Aorta (tissue), 5 donors: Measurements from ENCODE around the gene FAM120AOS. TPM values are rescaled to one million over a fixed set of nuclear protein-coding genes. Genes with fewer than 3 reads are reported as not detected.
"Not testable (repeated sequence)": the region's sequence is repeated elsewhere in the genome, so short reads cannot be mapped to it uniquely, and the experiment has no call there.

ENCODE experiments used
- ATAC-seq: fragments of 200-7000 bp; cut with Tn5 transposase; one replicate; pipeline ENCODE4 v1.9.1; 2022; ENCODE audit warnings: moderate library complexity; ENCODE audit not compliant: low FRiP score
- DNase-seq, 2 donors: peaks; one replicate each; pipeline ENCODE4 v3.0.0-alpha.2; 2020
- H3K27ac ChIP-seq, 2 donors: one replicate each; pipeline ENCODE4 v1.5.1; 2013; ENCODE audit warnings: low read length in 2 of 2, mild to moderate bottlenecking in 2 of 2, moderate library complexity in 2 of 2, control low read depth in 1 of 2, inconsistent platforms in 1 of 2, low read depth in 1 of 2
- H3K27me3 ChIP-seq, 2 donors: one replicate each; pipeline ENCODE4 v1.6.1; 2013; ENCODE audit warnings: control low read depth in 1 of 2, low read length in 1 of 2, mild to moderate bottlenecking in 1 of 2, moderate library complexity in 1 of 2; ENCODE audit not compliant: insufficient read depth in 2 of 2, control insufficient read depth in 1 of 2
- H3K36me3 ChIP-seq, 2 donors: one replicate each; pipeline ENCODE4 v1.6.1; 2013; ENCODE audit warnings: control low read depth in 1 of 2, low read length in 1 of 2, mild to moderate bottlenecking in 1 of 2; ENCODE audit not compliant: insufficient read depth in 2 of 2, control insufficient read depth in 1 of 2
- H3K4me1 ChIP-seq, 2 donors: one replicate each; pipeline ENCODE4 v1.6.1; 2013; ENCODE audit warnings: low read length in 2 of 2, control low read depth in 1 of 2, mild to moderate bottlenecking in 1 of 2, moderate library complexity in 1 of 2; ENCODE audit not compliant: insufficient read depth in 2 of 2, control insufficient read depth in 1 of 2
- H3K4me3 ChIP-seq, 2 donors: one replicate each; pipeline ENCODE4 v1.5.1; 2013; ENCODE audit warnings: low read length in 2 of 2, control low read depth in 1 of 2, mild to moderate bottlenecking in 1 of 2
- H3K9me3 ChIP-seq: one replicate; pipeline ENCODE4 v1.6.1; 2013; ENCODE audit warnings: mild to moderate bottlenecking, low read length; ENCODE audit not compliant: control insufficient read depth
- WGBS, 2 donors: extraction: QIAGEN DNeasy Blood & Tissue Kit; methylation state at CpG; one replicate each; pipeline ENCODE4 v1.1.7; 2013; 5-methylcytosine and 5-hydroxymethylcytosine counted together
- intact Hi-C, 2 donors: fragments of 100-400 bp; cut with DNase I; formaldehyde crosslinking; loops; one replicate each; pipeline versions ENCODE4 v1.14.2 to v1.15.0; 2022
- polyA plus RNA-seq, 2 donors: library from polyadenylated mRNA; stranded (reverse); fragments of 200-250 nt; gene quantifications; one replicate each; pipeline ENCODE4 v1.2.3, GENCODE V29; 2013
- total RNA-seq, 2 donors: library from RNA; stranded (reverse); fragmentation: NEBNext Ultra II Directional; extraction: Animal tissue kit (Norgen Biotek cat#: 25700); gene quantifications; one replicate each; pipeline ENCODE4 v1.2.1, GENCODE V29; 2021
- donor health status: healthy with polysubstance abuse.
- donor health status: Bipolar disorder and iron deficiency.
- donor health status: DM: no; HTN: no; CAD: no.
- donor health status: DM: no; HTN: no; CAD: no.
- donor health status: DM: yes; HTN: yes; CAD: no.

The FAM120AOS gene
- total and polyA plus RNA-seq, 4 donors = 38.3 to 57.2 (median 40.7) TPM

- H3K9me3 ChIP-seq, ATAC-seq, H3K36me3 ChIP-seq, intact Hi-C loops, H3K27ac ChIP-seq, H3K27me3 ChIP-seq, H3K4me3 ChIP-seq, H3K4me1 ChIP-seq, DNase-seq: not testable (repeated sequence)
- 95% methylated on average over 6 of the region's 6 CpGs for WGBS, 2 donors
These were observed 14.1 kb downstream of the FAM120AOS start for GRCh38 chr9:93439301-93439700.

- WGBS, 2 donors = 82 to 83% methylated on average over 2 of the region's 2 CpGs
- intact Hi-C loops = no loop called here
- Histone ChIP-seq H3K27ac (no peak overlapping the region), H3K36me3 (no peaks in the 10 kb centered on the region), H3K27me3 (no peaks in the 10 kb centered on the region), H3K4me1 (no peaks in the 10 kb centered on the region), H3K9me3 (no peaks in the 10 kb centered on the region), H3K4me3 (no peak overlapping the region)
- ATAC-seq = no peak
- no peak for DNase-seq
These were observed 15.4 kb downstream of the FAM120AOS start for GRCh38 chr9:93437996-93438395.

- ATAC-seq (no peak), DNase-seq (no peak)
- intact Hi-C loops = no loop called here
- WGBS, 2 donors = 86 to 94% methylated on average over 7 of the region's 7 CpGs
- Histone ChIP-seq H3K4me3 (no peak overlapping the region), H3K27me3 (no peaks in the 10 kb centered on the region), H3K9me3 (no peaks in the 10 kb centered on the region), H3K36me3 (no peaks in the 10 kb centered on the region), H3K27ac (no peak overlapping the region), H3K4me1 (no peaks in the 10 kb centered on the region)
These were observed 16.6 kb downstream of the FAM120AOS start for GRCh38 chr9:93436655-93437407.

GRCh38 chr9:93436218-93436617, 17.2 kb downstream of the FAM120AOS start:
- intact Hi-C loops = no loop called here
- WGBS, 2 donors = 80 to 88% methylated on average over 6 of the region's 6 CpGs

GRCh38 chr9:93435386-93435785, 18.0 kb downstream of the FAM120AOS start:
- no peaks in the 10 kb centered on the region for H3K27me3 ChIP-seq
- no peak overlapping the region for H3K4me3 ChIP-seq
- ATAC-seq = no peak
- intact Hi-C loops = no loop called here
- H3K27ac ChIP-seq = no peak overlapping the region
- no peaks in the 10 kb centered on the region for H3K36me3 ChIP-seq
- no peak for DNase-seq
- no peaks in the 10 kb centered on the region for H3K4me1 ChIP-seq
- H3K9me3 ChIP-seq = no peaks in the 10 kb centered on the region
- WGBS, 2 donors = 84 to 92% methylated on average over 8 of the region's 8 CpGs

More at GRCh38 chr9:93436218-93436617, 17.2 kb downstream of the FAM120AOS start:
- no peak overlapping the region for H3K4me3 ChIP-seq
- no peaks in the 10 kb centered on the region for H3K4me1 ChIP-seq
- H3K27me3 ChIP-seq = no peaks in the 10 kb centered on the region
- H3K36me3 ChIP-seq = no peaks in the 10 kb centered on the region
- ATAC-seq (no peak), DNase-seq (no peak)
- H3K9me3 ChIP-seq = no peaks in the 10 kb centered on the region
- H3K27ac ChIP-seq = no peak overlapping the region

- H3K9me3 ChIP-seq = no peaks in the 10 kb centered on the region
- H3K27ac ChIP-seq = no peak overlapping the region
- 98% methylated on average over 3 of the region's 3 CpGs for WGBS, 2 donors
- no peaks in the 10 kb centered on the region for H3K27me3 ChIP-seq
- DNase-seq (no peak), ATAC-seq (no peak)
- intact Hi-C loops = no loop called here
- H3K4me3 ChIP-seq = no peak overlapping the region
- no peaks in the 10 kb centered on the region for H3K36me3 ChIP-seq
- no peaks in the 10 kb centered on the region for H3K4me1 ChIP-seq
These were observed 19.3 kb downstream of the FAM120AOS start for GRCh38 chr9:93434056-93434455.

GRCh38 chr9:93432964-93433363, 20.4 kb downstream of the FAM120AOS start:
- H3K27me3 ChIP-seq = no peaks in the 10 kb centered on the region
- no peak overlapping the region for H3K27ac ChIP-seq
- ATAC-seq (no peak), DNase-seq (no peak)
- no peaks in the 10 kb centered on the region for H3K36me3 ChIP-seq
- intact Hi-C loops = no loop called here
- H3K4me1 ChIP-seq = no peaks in the 10 kb centered on the region
- WGBS, 2 donors = 97 to 99% methylated on average over 1 of the region's 1 CpG
- H3K4me3 ChIP-seq = no peak overlapping the region
- no peaks in the 10 kb centered on the region for H3K9me3 ChIP-seq

- no peak overlapping the region for H3K4me3 ChIP-seq
- DNase-seq (no peak), ATAC-seq (no peak)
- intact Hi-C loops = no loop called here
- H3K9me3 ChIP-seq = no peaks in the 10 kb centered on the region
- no peaks in the 10 kb centered on the region for H3K36me3 ChIP-seq
- H3K27ac ChIP-seq = no peak overlapping the region
- WGBS, 2 donors = 33 to 38% methylated on average over 5 of the region's 5 CpGs
- H3K4me1 ChIP-seq = no peaks in the 10 kb centered on the region
- no peaks in the 10 kb centered on the region for H3K27me3 ChIP-seq
These were observed 21.8 kb downstream of the FAM120AOS start for GRCh38 chr9:93431539-93432105.
